HG03354 (cell line): ENCODE data around the gene C1orf116.

Experiments used
- ATAC-seq: cut with Tn5 transposase; IDR thresholded peaks from one replicate; pipeline ENCODE4 v1.9.1; 2021; ENCODE audit warnings: mild to moderate bottlenecking; ENCODE audit not compliant: unreplicated experiment, poor library complexity, severe bottlenecking

The C1orf116 gene

DNA sequence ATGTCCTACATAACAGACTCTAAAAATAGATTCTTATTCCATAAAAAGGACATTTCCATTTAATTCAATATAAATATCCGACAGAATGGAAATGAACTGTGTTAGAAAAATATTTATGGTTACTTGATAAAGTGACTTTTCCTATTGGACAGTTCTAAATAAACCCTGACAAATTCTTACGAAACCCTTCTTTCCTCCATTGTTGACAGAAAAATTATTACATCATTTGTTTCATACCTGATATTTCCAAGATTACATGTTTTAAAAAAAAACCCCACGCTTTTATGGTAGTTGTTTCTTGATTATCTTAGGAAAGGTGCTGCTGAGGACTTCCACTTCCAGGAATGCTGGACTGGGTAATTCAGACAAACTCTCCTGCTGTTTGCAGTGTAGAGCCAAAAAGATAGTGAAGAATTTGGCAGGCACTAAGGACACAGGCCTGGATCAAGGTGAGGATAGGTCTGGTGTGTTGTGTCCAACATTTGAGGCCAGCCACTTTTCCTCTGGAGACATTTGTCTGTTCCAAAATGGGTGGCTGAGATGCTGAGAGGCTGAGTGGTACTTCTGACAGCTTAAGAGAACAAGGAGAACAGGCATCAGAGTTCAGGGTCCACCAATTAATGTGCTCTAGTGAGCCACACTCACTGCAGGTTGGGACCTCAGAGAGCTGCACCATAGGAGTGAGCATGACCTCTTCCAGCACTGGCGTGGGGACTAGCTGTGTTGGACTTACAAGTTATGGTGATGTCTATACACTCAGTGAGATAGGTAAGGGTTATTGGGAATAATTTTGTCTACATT, 7.0 kb upstream of the C1orf116 start:
- ATAC-seq: no peak

DNA sequence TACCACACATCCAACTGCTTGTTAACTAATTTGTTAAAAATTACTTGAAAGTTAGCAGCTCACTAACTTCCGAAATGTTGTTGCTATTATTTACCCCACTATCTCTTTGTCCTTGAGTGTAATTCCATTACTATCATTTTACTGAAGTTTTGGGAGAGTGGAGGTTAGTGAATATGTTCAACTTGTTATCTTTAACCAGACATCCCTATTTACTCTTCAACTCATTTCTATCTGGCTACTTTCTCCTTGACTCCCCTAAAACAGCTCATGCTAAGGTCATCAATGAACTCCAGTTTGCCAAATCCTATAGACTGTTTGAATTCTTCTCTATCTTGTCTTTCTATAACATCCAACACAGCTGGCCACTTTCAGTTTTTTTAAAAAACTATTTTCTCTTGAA, 4.3 kb upstream of the C1orf116 start:
- ATAC-seq: no peak

DNA sequence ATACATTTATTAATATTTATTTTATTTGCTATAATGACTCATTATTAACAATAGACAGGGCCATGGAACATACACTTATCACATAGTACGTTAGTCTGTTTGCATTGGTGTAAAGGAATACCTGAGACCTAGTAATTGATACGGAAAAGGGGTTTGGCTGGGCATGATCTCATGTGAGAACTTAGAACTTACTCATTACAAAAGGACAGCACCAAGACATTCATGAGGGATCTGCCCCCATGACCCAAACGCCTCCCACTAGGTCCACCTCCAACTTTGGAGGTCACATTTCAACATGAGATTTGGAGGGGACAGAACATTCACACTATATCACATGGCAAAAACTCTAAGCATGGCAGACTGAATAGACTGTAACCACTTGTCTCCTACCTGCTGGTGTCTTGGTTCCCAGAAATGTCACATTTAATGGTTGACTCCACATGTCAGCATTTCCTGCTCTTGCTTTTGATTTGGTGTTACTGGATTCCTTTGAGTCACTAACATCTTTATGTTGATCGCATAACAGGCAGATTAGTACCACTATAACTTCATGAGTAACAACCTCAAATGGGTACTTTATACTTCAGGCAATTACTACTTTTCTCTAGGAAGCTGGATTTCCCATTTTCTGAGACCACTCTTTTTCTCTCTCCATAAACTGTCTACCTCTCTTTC, 3.5 kb upstream of the C1orf116 start:
- no peak for ATAC-seq

DNA sequence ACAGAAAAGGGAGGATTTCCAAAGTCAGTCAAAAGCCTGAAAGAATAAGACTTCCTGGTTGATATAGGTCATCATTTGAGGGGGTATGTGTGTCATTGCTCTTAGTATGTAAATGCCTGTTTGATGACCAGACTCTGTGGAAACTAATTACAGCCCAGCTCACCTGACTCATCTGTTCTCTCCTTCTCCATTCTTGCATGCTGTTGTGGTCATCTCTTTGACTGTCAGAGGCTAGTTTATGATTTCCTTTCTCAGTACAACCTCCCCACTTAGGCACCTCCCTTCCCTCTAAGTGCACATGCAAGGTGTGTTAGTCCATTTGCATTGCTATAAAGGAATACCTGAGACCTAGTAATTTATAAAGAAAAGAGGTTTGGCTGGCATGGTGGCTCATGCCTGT, 2.4 kb upstream of the C1orf116 start:
- ATAC-seq: peak; percentile 50

DNA sequence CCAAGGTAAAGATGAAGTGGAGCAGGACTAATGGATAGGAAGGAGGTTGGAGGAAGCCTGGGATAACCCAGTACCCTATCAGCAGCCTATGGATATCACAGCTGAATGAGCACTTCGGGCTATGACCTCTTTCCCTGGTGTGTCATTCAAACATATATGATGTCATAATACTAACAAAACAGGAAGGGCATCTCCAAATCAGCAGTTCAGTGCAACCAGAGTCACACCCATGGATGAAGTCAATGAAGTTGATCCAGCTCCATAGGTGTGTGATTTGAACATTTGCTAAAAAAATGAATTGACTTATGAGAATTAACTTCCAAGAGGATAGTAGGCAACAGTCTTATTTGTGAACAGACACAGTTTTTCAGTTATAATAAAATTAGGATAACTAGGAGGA, 1.7 kb upstream of the C1orf116 start:
- ATAC-seq: no peak

- no peak for ATAC-seq
Observed at GRCh38 chr1:207033302-207033701, 746 bp upstream of the C1orf116 start.

DNA sequence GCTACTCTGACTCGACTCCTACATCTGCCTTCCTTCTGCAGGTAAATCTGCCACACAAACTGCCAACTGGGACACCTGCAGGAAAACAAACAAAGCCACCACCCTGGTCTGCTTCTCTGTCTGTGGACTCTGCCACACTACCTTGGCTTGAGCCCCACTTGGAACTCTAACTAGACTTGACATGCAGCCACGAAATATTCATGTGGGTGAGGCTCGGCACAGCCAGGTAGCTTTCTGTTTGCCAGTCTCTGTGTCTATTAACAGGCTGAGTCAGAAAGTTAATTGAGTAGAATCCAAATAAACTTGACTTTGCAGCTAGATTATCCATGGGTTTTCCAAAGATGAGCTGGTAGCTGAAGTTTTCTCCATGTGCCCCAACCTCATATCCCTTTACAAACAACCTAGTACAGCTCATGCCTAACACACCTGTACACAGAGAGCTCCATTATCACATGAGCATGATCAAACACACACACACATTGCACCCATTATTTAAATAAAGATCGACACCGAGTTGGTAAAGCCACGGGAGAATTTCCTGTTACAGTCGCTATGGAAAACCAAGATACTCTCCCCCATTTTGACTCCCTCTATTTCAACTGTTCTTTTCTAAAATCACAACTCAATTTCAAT, 808 bp downstream of the C1orf116 start:
- ATAC-seq: no peak

DNA sequence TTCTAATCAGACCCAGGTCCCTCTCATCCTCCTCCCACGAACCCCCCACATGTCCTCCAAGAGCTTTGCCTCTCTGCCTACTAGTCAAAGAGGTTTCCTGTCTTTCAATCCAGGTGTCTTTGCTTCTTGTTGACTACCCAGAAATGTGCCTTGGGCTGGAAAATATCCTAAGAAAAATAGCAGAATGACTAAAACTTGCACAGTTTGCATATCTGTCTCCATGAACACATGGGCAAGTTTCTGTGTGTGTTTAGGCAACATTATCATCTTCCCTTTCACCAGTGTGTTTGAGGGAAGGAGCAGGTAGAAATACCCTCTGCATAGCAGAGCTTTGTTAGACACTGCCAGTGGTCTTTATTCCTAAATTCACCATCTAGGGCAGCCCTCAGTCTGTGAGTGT, 1.5 kb downstream of the C1orf116 start:
- ATAC-seq: no peak

- no peak for ATAC-seq
Observed at GRCh38 chr1:207030522-207031009, 2.0 kb downstream of the C1orf116 start.

DNA sequence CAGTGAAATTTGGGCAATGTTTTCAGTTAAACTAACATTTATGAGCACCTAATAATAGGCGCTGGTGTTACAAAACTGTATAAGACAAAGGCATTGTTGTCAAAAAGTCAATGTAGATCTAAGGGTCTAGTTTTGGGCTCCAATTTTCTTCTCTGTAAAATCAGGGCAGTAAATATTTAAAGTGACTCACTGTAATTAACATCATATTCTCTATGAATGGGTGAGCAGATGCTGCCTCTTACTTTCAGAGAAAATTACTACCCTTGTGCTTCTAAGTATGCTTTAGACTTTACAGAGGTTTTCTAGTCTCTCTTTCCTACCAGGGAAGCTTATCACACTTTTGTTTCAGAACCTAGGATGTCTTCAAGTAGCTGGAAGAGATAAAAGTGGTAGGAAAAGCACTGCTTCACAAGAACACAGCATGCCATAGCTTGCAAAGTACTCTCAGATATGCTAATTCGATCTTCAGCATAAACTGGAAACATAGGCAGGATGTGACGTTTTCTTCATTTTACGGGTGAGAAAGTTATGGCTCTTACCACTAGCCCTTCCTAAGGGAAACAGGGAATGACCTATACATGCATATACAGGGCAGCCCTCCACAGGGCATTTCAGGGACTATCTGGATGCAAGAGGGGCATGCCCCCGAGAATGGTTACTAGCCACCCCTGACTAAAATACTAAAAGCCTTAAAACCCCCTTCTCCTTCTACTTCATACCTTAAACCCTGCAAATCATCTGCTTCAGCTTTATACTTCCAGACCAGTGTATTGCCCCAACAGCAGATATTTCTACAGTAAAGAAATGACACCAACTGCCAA, 2.6 kb downstream of the C1orf116 start:
- no peak for ATAC-seq

- ATAC-seq: no peak
Observed at GRCh38 chr1:207028884-207029650, 3.5 kb downstream of the C1orf116 start.

DNA sequence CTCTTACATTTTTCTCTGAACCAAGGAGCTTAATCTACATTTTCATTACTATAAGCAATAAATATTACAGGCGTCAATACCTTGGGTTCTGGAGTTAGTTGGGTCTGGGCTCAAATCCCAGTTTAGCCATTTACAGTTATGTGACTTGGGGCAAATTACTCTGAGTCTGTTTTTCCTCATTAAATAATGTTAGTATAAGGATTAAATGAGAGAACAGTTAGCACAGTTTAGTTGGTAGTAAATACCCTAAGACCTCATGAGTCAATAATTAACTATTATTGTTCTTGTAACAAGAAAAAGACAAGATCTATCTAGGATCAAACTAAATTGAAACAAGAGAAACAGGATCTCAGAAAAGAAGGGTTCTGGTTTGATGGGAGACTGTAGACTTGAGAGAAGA, 4.6 kb downstream of the C1orf116 start:
- ATAC-seq: no peak

GRCh38 chr1:207027206-207027777, 5.3 kb downstream of the C1orf116 start:
- ATAC-seq: no peak

GRCh38 chr1:207026104-207026534, 6.4 kb downstream of the C1orf116 start:
- no peak for ATAC-seq

GRCh38 chr1:207025146-207025880, 7.2 kb downstream of the C1orf116 start:
- no peak for ATAC-seq

DNA sequence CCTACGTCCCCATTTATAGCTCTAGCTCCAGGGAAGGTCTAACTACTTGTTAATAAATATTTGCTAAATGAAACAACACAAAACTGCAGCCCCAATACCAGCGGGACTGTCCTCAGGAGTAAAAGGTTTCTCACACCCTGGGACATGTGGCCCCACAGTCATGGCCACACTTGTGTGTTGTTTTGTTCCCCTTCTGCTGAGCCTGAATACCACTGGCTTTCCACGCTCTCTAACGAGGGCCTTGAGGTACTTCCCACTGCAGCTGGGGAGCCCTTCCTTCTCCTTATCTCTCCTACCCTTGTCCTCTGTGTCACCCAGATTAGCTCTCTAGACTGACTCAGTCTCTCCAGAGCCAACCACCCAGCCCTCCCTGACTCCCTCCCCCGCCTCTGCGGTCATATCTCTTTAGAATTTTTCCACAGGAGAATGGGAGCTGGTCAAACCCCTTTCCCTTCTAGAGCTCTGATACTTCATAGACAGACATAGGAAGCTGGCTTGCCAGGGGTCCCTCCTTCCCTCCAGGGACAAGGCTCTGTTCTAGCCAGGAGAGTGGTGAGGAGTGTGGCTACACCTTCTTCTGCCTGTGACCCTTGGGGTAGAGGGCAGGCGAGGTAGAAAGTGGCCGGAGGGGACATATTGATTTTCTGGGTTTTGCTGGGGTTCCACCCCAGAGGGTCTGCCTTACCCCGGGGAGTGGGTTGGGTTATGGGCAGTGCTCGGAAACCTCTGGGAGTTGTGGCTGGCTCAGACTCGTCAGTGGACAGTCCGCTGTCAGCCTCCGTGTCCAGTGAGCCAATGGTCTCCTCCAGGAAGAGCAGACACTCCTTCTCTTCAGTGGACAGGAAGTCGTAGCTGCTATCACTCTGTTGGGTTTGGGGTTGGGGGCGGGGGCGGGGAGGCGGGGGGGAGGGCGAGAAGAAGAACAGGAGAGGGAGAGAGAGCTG, 8.1 kb downstream of the C1orf116 start:
- no peak for ATAC-seq

DNA sequence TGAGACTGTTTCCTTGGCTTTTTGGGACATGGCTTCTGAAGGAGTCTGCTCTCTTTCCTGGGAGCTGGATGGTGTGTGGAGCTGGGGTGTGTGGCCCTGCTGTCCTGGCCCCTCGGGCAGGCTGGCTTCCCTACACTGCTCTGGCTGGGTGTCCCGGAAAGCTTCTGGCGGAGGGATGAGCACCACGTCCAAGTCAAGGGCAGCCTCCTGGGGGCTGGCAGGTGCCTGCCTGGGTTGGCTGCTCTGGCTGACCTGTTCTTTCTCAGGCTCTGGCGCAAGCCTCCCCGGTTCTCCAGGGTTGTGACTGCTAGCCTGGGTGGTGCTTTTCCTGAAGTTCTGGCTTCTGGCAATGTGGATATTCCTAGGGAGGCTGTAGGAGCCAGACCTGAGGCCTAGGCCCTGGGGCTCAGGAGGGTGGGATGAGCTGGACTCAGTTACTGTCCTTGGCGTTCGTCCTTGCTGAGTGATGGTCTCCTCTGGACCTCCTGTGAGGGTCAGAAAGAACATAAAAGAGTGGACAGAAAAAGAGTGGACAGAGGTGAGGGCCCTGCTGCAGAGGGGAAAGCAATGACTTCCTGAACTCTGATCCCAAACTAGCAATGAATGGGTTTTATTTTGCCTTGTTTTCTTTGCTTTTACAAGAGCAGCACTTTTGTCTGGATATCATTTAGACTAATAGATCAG, 9.4 kb downstream of the C1orf116 start:
- no peak for ATAC-seq
